ENCODE data around the gene KCNMA1. TPM values are rescaled to one million over a fixed set of nuclear protein-coding genes. Genes with fewer than 3 reads are reported as not detected.

Gene KCNMA1
- total and polyA plus RNA-seq, 10 of the 15 experiments (the other 5 are each of a cell fraction or from before 2014, with no cell fraction given): 8.5 to 77.0 (median 21.3) TPM

DNA sequence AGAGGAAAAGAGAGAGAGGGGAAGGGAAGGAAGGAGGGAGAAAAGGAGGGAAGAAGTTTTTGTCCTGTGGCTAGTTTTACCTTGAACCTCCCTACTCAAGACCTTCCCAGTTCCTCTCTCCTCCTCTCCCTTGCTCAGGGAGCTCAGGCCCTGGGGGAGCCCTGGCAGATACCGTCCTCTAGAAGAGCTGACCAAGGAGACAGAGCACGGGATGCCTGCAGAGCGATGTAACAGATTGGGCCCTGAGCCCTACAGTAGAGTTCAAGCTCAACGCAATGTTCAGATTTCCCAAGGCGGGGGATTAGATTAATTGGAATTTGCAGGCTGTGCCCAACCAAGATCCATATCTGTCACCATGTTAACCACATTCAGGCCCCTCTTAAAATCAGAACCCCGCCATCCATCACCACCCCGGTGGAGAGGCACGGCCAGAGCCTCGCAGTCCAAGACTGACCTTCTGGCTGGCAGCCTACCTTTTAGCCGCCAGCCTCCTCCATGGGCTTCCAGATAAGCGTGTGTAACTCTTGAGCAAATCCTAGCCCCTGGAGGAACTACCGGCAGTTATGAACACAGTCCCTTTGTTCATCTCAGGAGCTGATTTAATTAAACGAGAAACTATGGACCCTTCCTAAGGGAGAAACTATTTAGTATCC is 70.6 kb downstream of the KCNMA1 start (continued):
- TF ChIP-seq MXI1 (IDR thresholded peaks at IDR 0.05; ENCODE audit: low read depth, low read length): no peak
- TF ChIP-seq, protein P1, sequence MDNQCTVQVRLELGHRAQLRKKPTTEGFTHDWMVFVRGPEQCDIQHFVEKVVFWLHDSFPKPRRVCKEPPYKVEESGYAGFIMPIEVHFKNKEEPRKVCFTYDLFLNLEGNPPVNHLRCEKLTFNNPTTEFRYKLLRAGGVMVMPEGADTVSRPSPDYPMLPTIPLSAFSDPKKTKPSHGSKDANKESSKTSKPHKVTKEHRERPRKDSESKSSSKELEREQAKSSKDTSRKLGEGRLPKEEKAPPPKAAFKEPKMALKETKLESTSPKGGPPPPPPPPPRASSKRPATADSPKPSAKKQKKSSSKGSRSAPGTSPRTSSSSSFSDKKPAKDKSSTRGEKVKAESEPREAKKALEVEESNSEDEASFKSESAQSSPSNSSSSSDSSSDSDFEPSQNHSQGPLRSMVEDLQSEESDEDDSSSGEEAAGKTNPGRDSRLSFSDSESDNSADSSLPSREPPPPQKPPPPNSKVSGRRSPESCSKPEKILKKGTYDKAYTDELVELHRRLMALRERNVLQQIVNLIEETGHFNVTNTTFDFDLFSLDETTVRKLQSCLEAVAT (IDR thresholded peaks at IDR 0.05): no peak
- TF ChIP-seq ZNF207 (IDR thresholded peaks at IDR 0.05; ENCODE audit: borderline replicate concordance): no peak
- TF ChIP-seq SREBF2 (IDR thresholded peaks at IDR 0.05; ENCODE audit: low read length): no peak
- TF ChIP-seq NRF1 (conservative IDR thresholded peaks at IDR 0.05; ENCODE audit: low read depth, low read length): no peak
- TF ChIP-seq ZNF274 (IDR thresholded peaks at IDR 0.05; ENCODE audit: insufficient read depth, insufficient read length): no peak
- no peak for TF ChIP-seq RUNX3 (IDR thresholded peaks at IDR 0.05; ENCODE audit: low read length)
- TF ChIP-seq MYC (IDR thresholded peaks at IDR 0.05; ENCODE audit: insufficient read depth, insufficient read length, insufficient replicate concordance, low read length, severe bottlenecking): no peak

GRCh38 chr10:77566236-77566635 is 71.4 kb downstream of the KCNMA1 start:
- Histone ChIP-seq H3K36me3 (ENCODE audit: control insufficient read depth in 2 of 2, insufficient read depth in 2 of 2, low read length in 1 of 2) (no peaks in the 10 kb centered on the region), H3K27me3 (replicated peaks in 1 of 2; ENCODE audit: control insufficient read depth in 2 of 2, insufficient read depth in 2 of 2, low read length in 1 of 2) (no peaks in the 10 kb centered on the region), H4K20me1 (ENCODE audit: control insufficient read depth, insufficient read depth) (no peaks in the 10 kb centered on the region), H3K9me3 (replicated peaks; ENCODE audit: control insufficient read depth, insufficient read depth, low read length) (no peaks in the 10 kb centered on the region; the same call in 2 of the 3 replicates), H3K79me2 (ENCODE audit: control insufficient read depth, insufficient read depth, low read length) (no peaks in the 10 kb centered on the region), H3K4me3 (no peak overlapping the region), H3K4me1 (ENCODE audit: control insufficient read depth, insufficient read depth, low read length) (no peaks in the 10 kb centered on the region), H3K9ac (ENCODE audit: control insufficient read depth, insufficient read depth, low read length) (no peak overlapping the region), H3K27ac (ENCODE audit: control insufficient read depth, insufficient read depth) (no peak overlapping the region), H3K4me2 (ENCODE audit: control insufficient read depth, insufficient read depth) (no peak overlapping the region), H2AFZ (ENCODE audit: control insufficient read depth, low read depth, low read length) (no peak overlapping the region)
- intact Hi-C loops (cut with micrococcal nuclease; ENCODE audit: unreplicated experiment) (no loop called here), in situ Hi-C loops (cut with MboI) (no loop called here)
- ATAC-seq: no peak
- ChIA-PET RAD21 (ENCODE audit: unreplicated experiment) (no interaction called here), CTCF (no interaction called here), SMC1A (ENCODE audit: uncharacterized antibody, unreplicated experiment) (interaction anchor here (1.2 to 1.9 kb wide), 2 partner anchors 11 to 75 kb away, joined by 3 to 5 read pairs; no protein-coding TSS in a partner anchor), POLR2A (no interaction called here)
- 53% methylated on average over 6 of the region's 6 CpGs for WGBS (ENCODE audit: insufficient coverage, insufficient replicate concordance, low lambda C conversion rate, missing lambda C conversion rate)
- BruUV-seq (replicated peaks): no TSS peak
- no peak for FAIRE-seq
- no peak for DNase-seq (ENCODE audit: low read depth, low spot score)
- TF ChIP-seq, protein P2, sequence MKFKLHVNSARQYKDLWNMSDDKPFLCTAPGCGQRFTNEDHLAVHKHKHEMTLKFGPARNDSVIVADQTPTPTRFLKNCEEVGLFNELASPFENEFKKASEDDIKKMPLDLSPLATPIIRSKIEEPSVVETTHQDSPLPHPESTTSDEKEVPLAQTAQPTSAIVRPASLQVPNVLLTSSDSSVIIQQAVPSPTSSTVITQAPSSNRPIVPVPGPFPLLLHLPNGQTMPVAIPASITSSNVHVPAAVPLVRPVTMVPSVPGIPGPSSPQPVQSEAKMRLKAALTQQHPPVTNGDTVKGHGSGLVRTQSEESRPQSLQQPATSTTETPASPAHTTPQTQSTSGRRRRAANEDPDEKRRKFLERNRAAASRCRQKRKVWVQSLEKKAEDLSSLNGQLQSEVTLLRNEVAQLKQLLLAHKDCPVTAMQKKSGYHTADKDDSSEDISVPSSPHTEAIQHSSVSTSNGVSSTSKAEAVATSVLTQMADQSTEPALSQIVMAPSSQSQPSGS (IDR thresholded peaks at IDR 0.05; ENCODE audit: low read length): no peak
- no peak for TF ChIP-seq FOS (IDR thresholded peaks at IDR 0.05; ENCODE audit: borderline replicate concordance, extremely low read depth, insufficient read length)
- no peak for TF ChIP-seq NBN (IDR thresholded peaks at IDR 0.05)
- TF ChIP-seq MTA2 (IDR thresholded peaks at IDR 0.05; ENCODE audit: low read depth): no peak
- TF ChIP-seq CHD2 (IDR thresholded peaks at IDR 0.05; ENCODE audit: borderline replicate concordance, low read depth, low read length): no peak
- TF ChIP-seq ZNF687 (IDR thresholded peaks at IDR 0.05): no peak
- no peak for TF ChIP-seq ZNF207 (IDR thresholded peaks at IDR 0.05; ENCODE audit: borderline replicate concordance)
- no peak for TF ChIP-seq MEF2B (IDR thresholded peaks at IDR 0.05; ENCODE audit: partially characterized antibody, poor library complexity, severe bottlenecking)
